T-helper 1 cell (primary cell): Measurements from ENCODE around the gene NAA38.

ENCODE experiments used
- DNase-seq, 5 donors: peaks; one replicate each; pipeline ENCODE4 v3.0.0-alpha.2; 2012 to 2020

The NAA38 gene

GRCh38 chr17:7840441-7840840 is 16.9 kb downstream of the NAA38 start:
- DNase-seq = no peak

- DNase-seq = peak in 1 of 5 donors; percentile 55
Measured at GRCh38 chr17:7839876-7840261, 17.5 kb downstream of the NAA38 start.

GRCh38 chr17:7839190-7839875 is 18.0 kb downstream of the NAA38 start:
- DNase-seq = no peak

- no peak for DNase-seq
Measured at GRCh38 chr17:7838090-7839075, 19.0 kb downstream of the NAA38 start.

GRCh38 chr17:7837408-7838088 is 19.8 kb downstream of the NAA38 start:
- DNase-seq = no peak

GRCh38 chr17:7836596-7837407 is 20.6 kb downstream of the NAA38 start:
- peak; percentile 46 to 69 (median 60) for DNase-seq

- peak in 2 of 5 donors; percentile 55 to 66 for DNase-seq
Measured at GRCh38 chr17:7835814-7836595, 21.4 kb downstream of the NAA38 start.

GRCh38 chr17:7834957-7835813 is 22.2 kb downstream of the NAA38 start:
- DNase-seq = peak; percentile 88 to 94 (median 91)

- DNase-seq = peak; percentile 35 to 69 (median 59)
Measured at GRCh38 chr17:7834542-7834956, 22.8 kb downstream of the NAA38 start.

GRCh38 chr17:7833795-7834541 is 23.4 kb downstream of the NAA38 start, which contains the start of gene KDM6B:
TSS of gene KDM6B (plus strand) at chr17:7834217. CDS start at chr17:7845555, 11,338 bp downstream.
- DNase-seq = peak; percentile 79 to 91 (median 85)

GRCh38 chr17:7833011-7833794 is 24.2 kb downstream of the NAA38 start:
- no peak for DNase-seq

GRCh38 chr17:7832431-7832830 is 24.9 kb downstream of the NAA38 start:
- no peak for DNase-seq

GRCh38 chr17:7831233-7831632 is 26.1 kb downstream of the NAA38 start:
- DNase-seq = no peak

GRCh38 chr17:7830616-7831015 is 26.7 kb downstream of the NAA38 start:
- DNase-seq = no peak

- DNase-seq = no peak
Measured at GRCh38 chr17:7825206-7825990, 32.0 kb downstream of the NAA38 start.

- no peak for DNase-seq
Measured at GRCh38 chr17:7824021-7824924, 33.1 kb downstream of the NAA38 start.

GRCh38 chr17:7823581-7824001 is 33.8 kb downstream of the NAA38 start:
- DNase-seq = no peak
